ENCODE results near the gene CCDC127.

DNA sequence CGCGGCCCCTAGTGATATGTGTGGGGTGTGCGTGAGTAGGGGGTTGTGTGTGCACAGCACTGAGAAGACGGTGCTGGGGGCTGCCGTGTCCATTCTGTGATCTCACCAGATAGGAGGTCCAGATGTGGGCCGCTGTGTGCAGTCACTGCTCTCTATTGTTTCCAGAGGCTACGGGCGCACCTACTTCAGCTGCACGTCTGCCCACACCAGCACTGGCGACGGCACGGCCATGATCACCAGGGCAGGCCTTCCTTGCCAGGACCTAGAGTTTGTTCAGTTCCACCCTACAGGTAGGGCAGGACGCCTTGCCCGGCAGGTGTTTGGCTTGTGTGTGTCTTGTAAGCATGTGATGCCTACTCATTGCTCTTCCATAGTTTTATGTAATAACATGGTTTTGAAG is 12.8 kb upstream of the CCDC127 start:
- TF ChIP-seq, protein P1, sequence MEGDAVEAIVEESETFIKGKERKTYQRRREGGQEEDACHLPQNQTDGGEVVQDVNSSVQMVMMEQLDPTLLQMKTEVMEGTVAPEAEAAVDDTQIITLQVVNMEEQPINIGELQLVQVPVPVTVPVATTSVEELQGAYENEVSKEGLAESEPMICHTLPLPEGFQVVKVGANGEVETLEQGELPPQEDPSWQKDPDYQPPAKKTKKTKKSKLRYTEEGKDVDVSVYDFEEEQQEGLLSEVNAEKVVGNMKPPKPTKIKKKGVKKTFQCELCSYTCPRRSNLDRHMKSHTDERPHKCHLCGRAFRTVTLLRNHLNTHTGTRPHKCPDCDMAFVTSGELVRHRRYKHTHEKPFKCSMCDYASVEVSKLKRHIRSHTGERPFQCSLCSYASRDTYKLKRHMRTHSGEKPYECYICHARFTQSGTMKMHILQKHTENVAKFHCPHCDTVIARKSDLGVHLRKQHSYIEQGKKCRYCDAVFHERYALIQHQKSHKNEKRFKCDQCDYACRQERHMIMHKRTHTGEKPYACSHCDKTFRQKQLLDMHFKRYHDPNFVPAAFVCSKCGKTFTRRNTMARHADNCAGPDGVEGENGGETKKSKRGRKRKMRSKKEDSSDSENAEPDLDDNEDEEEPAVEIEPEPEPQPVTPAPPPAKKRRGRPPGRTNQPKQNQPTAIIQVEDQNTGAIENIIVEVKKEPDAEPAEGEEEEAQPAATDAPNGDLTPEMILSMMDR (IDR thresholded peaks at IDR 0.05; ENCODE audit: borderline replicate concordance, extremely low read depth, low read length, poor library complexity, severe bottlenecking), result no peak
- TF ChIP-seq EZH2 (IDR thresholded peaks at IDR 0.05; ENCODE audit: borderline replicate concordance, low read depth, low read length, severe bottlenecking), result no peak
